Heart left ventricle (tissue), 16 donors: ENCODE data around the gene SMIM11. TPM values are rescaled to one million over a fixed set of nuclear protein-coding genes. Genes with fewer than 3 reads are reported as not detected.

Source experiments
- ATAC-seq, 4 donors: fragments of 200-7000 bp; cut with Tn5 transposase; one replicate each; pipeline ENCODE4 v1.9.1; 2020 to 2022; ENCODE audit warnings: moderate library complexity in 4 of 4, mild to moderate bottlenecking in 3 of 4, moderate number of reproducible peaks in 1 of 4
- DNase-seq, 5 donors: peaks; one replicate each; pipeline ENCODE4 v3.0.0-alpha.2; 2020
- H3K27ac ChIP-seq, 12 donors: fragments of 200-600 bp; sonication (generic) in 4 of 12; one replicate each; pipeline versions ENCODE4 v1.5.0 to v1.8.0; 2016 to 2022; ENCODE audit warnings: mild to moderate bottlenecking in 2 of 12
- H3K27me3 ChIP-seq, 9 donors: fragments of 200-600 bp; sonication (generic) in 2 of 9; one replicate each; pipeline versions ENCODE4 v1.5.1 to v1.8.0; 2016 to 2022; ENCODE audit warnings: mild to moderate bottlenecking in 3 of 9
- H3K36me3 ChIP-seq, 9 donors: fragments of 200-600 bp; sonication (generic) in 2 of 9; one replicate each; pipeline versions ENCODE4 v1.5.0 to v1.8.0; 2018 to 2022; ENCODE audit warnings: mild to moderate bottlenecking in 2 of 9
- H3K4me1 ChIP-seq, 12 donors: fragments of 200-600 bp; sonication (generic) in 4 of 12; one replicate each; pipeline versions ENCODE4 v1.5.0 to v1.8.0; 2016 to 2022; ENCODE audit warnings: mild to moderate bottlenecking in 3 of 12
- H3K4me3 ChIP-seq, 12 donors: fragments of 200-600 bp; sonication (generic) in 4 of 12; one replicate each; pipeline versions ENCODE4 v1.5.0 to v1.8.0; 2017 to 2022; ENCODE audit warnings: mild to moderate bottlenecking in 9 of 12, moderate library complexity in 4 of 12
- H3K9me3 ChIP-seq, 12 donors: fragments of 200-600 bp; sonication (generic) in 4 of 12; one replicate each; pipeline versions ENCODE4 v1.5.0 to v1.8.0; 2016 to 2022; ENCODE audit warnings: mild to moderate bottlenecking in 1 of 12
- POLR2A ChIP-seq, 2 donors: fragments of 450-650 bp; IDR thresholded peaks; one replicate each; pipeline ENCODE4 v1.6.1; 2017; ENCODE audit warnings: antibody characterized with exemption in 2 of 2, mild to moderate bottlenecking in 2 of 2, moderate library complexity in 2 of 2
- WGBS, 4 donors: extraction: QIAGEN DNeasy Blood & Tissue Kit in 2 of 4; methylation state at CpG; one replicate each; pipeline versions ENCODE4 v1.1.5 to v1.1.7; 2013 to 2018; 5-methylcytosine and 5-hydroxymethylcytosine counted together
- intact Hi-C, 10 donors: fragments of 100-400 bp; cut with DNase I; formaldehyde crosslinking; loops; one replicate each; pipeline versions ENCODE4 v1.11.1 to v1.14.2; 2022
- polyA plus RNA-seq, 2 donors: library from polyadenylated mRNA; stranded (reverse); fragments of 200-250 nt; gene quantifications; one replicate each; pipeline ENCODE4 v1.2.3, GENCODE V29; 2013
- total RNA-seq, 9 donors: library from RNA; depleted of rRNA in 2 of 9; stranded (reverse); fragments of >200 nt in 2 of 9; fragmentation: NEBNext Ultra II Directional in 3 of 9; extraction: Animal tissue kit (Norgen Biotek cat#: 25700) in 3 of 9; gene quantifications; one replicate each; pipeline versions ENCODE4 v1.1.0 to v1.2.4, GENCODE V29; 2016 to 2023
- TF ChIP-seq, protein P1 (sequence below), 12 donors: fragments of 200-600 bp; sonication (generic) in 4 of 12; IDR thresholded peaks; one replicate each; pipeline versions ENCODE4 v1.5.0 to v1.8.0; 2018 to 2022; ENCODE audit warnings: antibody characterized with exemption in 12 of 12, mild to moderate bottlenecking in 5 of 12
- donor health status: ischemic (EF 13 %, LVEDD 7.1; RV severe dilation, severe dysfunction).
- donor health status: healthy with polysubstance abuse.
- donor health status: DM: no; HTN: yes; CAD: no.
- donor health status: DM: no; HTN: no; CAD: no.
- donor health status: ischemic (EF 25% LVEDD 6.9; RV normal size, moderate dysfunction).
- donor health status: ischemic (EF 25% LVEDD 5.7; RV mildly dilated, moderate dysfunction).
- donor health status: healthy.
- donor health status: DM: yes; HTN: yes; CAD: no.
- donor health status: ischemic (EF 35%, LVEDD 5.7; RV mildly dilated, moderate dysfunction).
- donor health status: nonischemic (EF 11% LVEDD 7.7; RV severe dilation, severe dysfunction).
- donor health status: DM: yes; HTN: yes; CAD: no.
- donor health status: PGD.
- donor health status: ischemic (EF 29% LVEDD 5.4; RV normal size, mild dysfunction).
- donor health status: nonischemic (EF 23%, LVEDD 6.1; RV moderate dilation, normal function).

Gene SMIM11
- total and polyA plus RNA-seq, 11 donors: 0.91 to 25.8 (median 6.3) TPM

- DNase-seq: no peak
- Histone ChIP-seq H3K27me3 (peaks cover 0 to 14% (median 0%) of the 10 kb centered on the region in 9 donors), H3K9me3 (peaks cover 0 to 8% (median 0%) of the 10 kb centered on the region in 12 donors), H3K36me3 (no peaks in the 10 kb centered on the region), H3K27ac (no peak overlapping the region), H3K4me3 (no peak overlapping the region), H3K4me1 (peaks cover 0 to 9% (median 0%) of the 10 kb centered on the region in 12 donors)
- TF ChIP-seq POLR2A (IDR thresholded peaks at IDR 0.05): no peak
- TF ChIP-seq, protein P1, sequence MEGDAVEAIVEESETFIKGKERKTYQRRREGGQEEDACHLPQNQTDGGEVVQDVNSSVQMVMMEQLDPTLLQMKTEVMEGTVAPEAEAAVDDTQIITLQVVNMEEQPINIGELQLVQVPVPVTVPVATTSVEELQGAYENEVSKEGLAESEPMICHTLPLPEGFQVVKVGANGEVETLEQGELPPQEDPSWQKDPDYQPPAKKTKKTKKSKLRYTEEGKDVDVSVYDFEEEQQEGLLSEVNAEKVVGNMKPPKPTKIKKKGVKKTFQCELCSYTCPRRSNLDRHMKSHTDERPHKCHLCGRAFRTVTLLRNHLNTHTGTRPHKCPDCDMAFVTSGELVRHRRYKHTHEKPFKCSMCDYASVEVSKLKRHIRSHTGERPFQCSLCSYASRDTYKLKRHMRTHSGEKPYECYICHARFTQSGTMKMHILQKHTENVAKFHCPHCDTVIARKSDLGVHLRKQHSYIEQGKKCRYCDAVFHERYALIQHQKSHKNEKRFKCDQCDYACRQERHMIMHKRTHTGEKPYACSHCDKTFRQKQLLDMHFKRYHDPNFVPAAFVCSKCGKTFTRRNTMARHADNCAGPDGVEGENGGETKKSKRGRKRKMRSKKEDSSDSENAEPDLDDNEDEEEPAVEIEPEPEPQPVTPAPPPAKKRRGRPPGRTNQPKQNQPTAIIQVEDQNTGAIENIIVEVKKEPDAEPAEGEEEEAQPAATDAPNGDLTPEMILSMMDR (IDR thresholded peaks at IDR 0.05): no peak
- WGBS, 4 donors: 91% methylated on average over 12 of the region's 12 CpGs
- no peak for ATAC-seq
- intact Hi-C loops: no loop called here
These were observed 14.6 kb upstream of the SMIM11 start for GRCh38 chr21:34360488-34361241.

DNA sequence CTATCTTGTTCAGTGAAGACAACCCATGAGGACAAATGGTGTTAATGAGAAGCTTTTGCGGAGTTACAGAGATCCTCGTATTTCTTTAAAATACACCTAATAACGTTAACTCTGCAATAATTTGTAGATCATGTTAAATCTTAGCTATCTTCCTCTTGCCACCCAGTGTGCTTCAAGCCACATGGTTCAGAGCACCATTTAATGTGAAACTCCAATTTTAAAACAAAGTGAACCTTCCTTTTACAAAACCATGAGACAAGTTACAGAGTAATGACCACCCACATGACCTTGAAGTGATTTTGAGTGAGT lies 13.2 kb upstream of the SMIM11 start:
- 24 to 34% (median 27%) methylated on average over 3 of the region's 3 CpGs for WGBS, 4 donors
- intact Hi-C loops: no loop called here

GRCh38 chr21:34362670-34363069 lies 12.6 kb upstream of the SMIM11 start:
- H3K27me3 ChIP-seq: peaks cover 0 to 14% (median 0%) of the 10 kb centered on the region in 9 donors
- TF ChIP-seq POLR2A (IDR thresholded peaks at IDR 0.05): no peak
- TF ChIP-seq, protein P1 (IDR thresholded peaks at IDR 0.05): no peak
- ATAC-seq (no peak), DNase-seq (no peak)
- H3K36me3 ChIP-seq: no peaks in the 10 kb centered on the region
- peaks cover 0 to 8% (median 0%) of the 10 kb centered on the region in 12 donors for H3K9me3 ChIP-seq
- H3K4me1 ChIP-seq: peaks cover 0 to 9% (median 0%) of the 10 kb centered on the region in 12 donors
- intact Hi-C loops: no loop called here
- WGBS, 4 donors: 93 to 99% (median 97%) methylated on average over 3 of the region's 3 CpGs
- no peak overlapping the region for H3K4me3 ChIP-seq
- H3K27ac ChIP-seq: no peak overlapping the region

More for the DNA sequence above, 13.2 kb upstream of the SMIM11 start:
- H3K27me3 ChIP-seq: peaks cover 0 to 14% (median 0%) of the 10 kb centered on the region in 9 donors
- H3K9me3 ChIP-seq: peaks cover 0 to 8% (median 0%) of the 10 kb centered on the region in 12 donors
- DNase-seq (no peak), ATAC-seq (no peak)
- peaks cover 0 to 9% (median 0%) of the 10 kb centered on the region in 12 donors for H3K4me1 ChIP-seq
- no peak for TF ChIP-seq POLR2A (IDR thresholded peaks at IDR 0.05)
- TF ChIP-seq, protein P1 (IDR thresholded peaks at IDR 0.05): peak in 3 of 12 donors; percentile 10 to 41 (median 30)
- H3K4me3 ChIP-seq: no peak overlapping the region
- no peaks in the 10 kb centered on the region for H3K36me3 ChIP-seq
- H3K27ac ChIP-seq: no peak overlapping the region

DNA sequence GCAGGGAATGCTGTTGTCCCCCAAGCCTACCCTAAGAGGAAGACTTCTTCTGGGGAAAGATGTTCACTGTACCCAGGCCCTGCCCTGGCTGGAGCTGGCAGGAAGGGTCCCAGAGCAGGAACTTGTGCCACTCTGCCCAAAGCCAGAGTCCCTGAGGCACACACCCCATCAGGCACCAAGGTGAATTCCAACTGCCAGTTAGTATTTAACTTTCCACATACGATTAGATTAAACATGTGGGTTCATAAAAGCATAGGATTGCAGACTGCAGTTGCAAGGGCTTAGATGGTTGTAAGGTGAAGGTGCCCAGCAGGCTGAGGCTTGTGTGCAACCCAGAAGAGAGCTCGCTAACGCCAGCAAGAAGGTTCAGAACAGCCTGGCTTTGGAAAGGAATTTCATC lies 11.6 kb upstream of the SMIM11 start, which contains the start of gene KCNE2:
KCNE2 (plus strand) TSS at position 274 of the 400 bp plus-strand sequence. CDS start 6,473 bp downstream, outside the sequence.
- Histone ChIP-seq H3K36me3 (no peaks in the 10 kb centered on the region), H3K4me3 (no peak within 1 kb of the TSS), H3K9me3 (peaks cover 0 to 3% (median 0%) of the 10 kb centered on the region in 12 donors), H3K27me3 (peaks cover 0 to 14% (median 0%) of the 10 kb centered on the region in 9 donors), H3K4me1 (peaks cover 0 to 9% (median 0%) of the 10 kb centered on the region in 12 donors), H3K27ac (no peak within 1 kb of the TSS)
- intact Hi-C loops: no loop called here
- DNase-seq: no peak
- WGBS, 4 donors: 76 to 100% (median 90%) methylated on average over 3 of the region's 3 CpGs
- no peak for TF ChIP-seq POLR2A (IDR thresholded peaks at IDR 0.05)
- TF ChIP-seq, protein P1 (IDR thresholded peaks at IDR 0.05): no peak
- no peak for ATAC-seq
